ENCODE measurements around the gene BNC2.
A peak's percentile ranks its signal among the peaks of the same experiment; 100 is the strongest.

BNC2 gene

DNA sequence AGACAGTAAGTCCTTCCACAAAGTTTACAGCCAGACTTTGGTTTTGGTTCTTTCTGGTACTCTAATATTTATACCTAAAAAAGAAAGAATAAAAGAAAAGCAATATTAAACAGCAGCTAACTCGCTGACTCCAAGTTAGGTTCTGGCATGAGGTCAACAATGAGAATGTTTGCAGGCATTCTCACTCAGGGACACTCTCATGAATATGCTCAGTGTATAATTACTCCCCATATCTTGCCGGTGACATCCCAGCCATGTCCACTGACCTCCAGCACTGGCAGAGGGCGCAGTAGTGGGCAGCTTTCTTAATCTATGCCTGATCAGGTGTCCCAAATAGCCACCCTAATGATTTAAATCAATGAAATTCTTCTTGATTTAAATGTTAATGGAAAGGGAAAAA lies 151.5 kb downstream of the BNC2 start:
- H3K9me3 ChIP-seq (ENCODE audit: low read depth, low read length), result no peaks in the 10 kb centered on the region
- TF ChIP-seq POLR2AphosphoS5 (IDR thresholded peaks at IDR 0.05; ENCODE audit: borderline replicate concordance, low read depth, low read length), result no peak
- TF ChIP-seq EZH2 (IDR thresholded peaks at IDR 0.05), result no peak
- no peak for TF ChIP-seq FOXP2 (optimal IDR thresholded peaks at IDR 0.05; ENCODE audit: control extremely low read depth, extremely low read length, insufficient read depth)
- H3K4me3 ChIP-seq, result no peak overlapping the region
- H3K36me3 ChIP-seq (ENCODE audit: insufficient read depth, low read length), result no peaks in the 10 kb centered on the region
- DNase-seq (ENCODE audit: low read depth, low spot score), result no peak
- no peak overlapping the region for H3K9ac ChIP-seq (ENCODE audit: insufficient read length)
- no peak overlapping the region for H3K27ac ChIP-seq

DNA sequence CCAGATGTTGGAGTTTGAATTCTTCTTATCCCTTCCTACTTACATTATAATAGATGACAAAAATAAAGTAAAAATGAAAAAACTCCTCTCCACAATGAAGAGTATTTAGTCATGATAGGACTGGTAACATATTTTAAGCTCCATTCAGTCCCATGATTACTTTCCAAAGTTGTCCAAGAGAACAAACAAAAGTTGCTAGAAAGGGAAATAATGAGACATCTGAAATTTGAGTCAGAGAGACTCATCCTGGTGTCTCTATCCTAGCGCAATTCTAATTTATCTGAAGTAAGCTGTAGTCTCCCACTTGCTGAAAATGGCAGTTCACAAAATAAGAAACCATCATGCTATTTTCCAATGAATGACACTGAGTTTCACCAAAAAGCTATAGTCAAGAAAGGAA lies 152.2 kb downstream of the BNC2 start:
- TF ChIP-seq EZH2 (IDR thresholded peaks at IDR 0.05), result no peak
- no peak for TF ChIP-seq FOXP2 (optimal IDR thresholded peaks at IDR 0.05; ENCODE audit: control extremely low read depth, extremely low read length, insufficient read depth)
- TF ChIP-seq POLR2AphosphoS5 (IDR thresholded peaks at IDR 0.05; ENCODE audit: borderline replicate concordance, low read depth, low read length), result no peak
- DNase-seq (ENCODE audit: low read depth, low spot score), result no peak
- H3K27ac ChIP-seq, result no peak overlapping the region
- no peak overlapping the region for H3K4me3 ChIP-seq
- no peaks in the 10 kb centered on the region for H3K36me3 ChIP-seq (ENCODE audit: insufficient read depth, low read length)
- no peaks in the 10 kb centered on the region for H3K9me3 ChIP-seq (ENCODE audit: low read depth, low read length)
- H3K9ac ChIP-seq (ENCODE audit: insufficient read length), result no peak overlapping the region

DNA sequence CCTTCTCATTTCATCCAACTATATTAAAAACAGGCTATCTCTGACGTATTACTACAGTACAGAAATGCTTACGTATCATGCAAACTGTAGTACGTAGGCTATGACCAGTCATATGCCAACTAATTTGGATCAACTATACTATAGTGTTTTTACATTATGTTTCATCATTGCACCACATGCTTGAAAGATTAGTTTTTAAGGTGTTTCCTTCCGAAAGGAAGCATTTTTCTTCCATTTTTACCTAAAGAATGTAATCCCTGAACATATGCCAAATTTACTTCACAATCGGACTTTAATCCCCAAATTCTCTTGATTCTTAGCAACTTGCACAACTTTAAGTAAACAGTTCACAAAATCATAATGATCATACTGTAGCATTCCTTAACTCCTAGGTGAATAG lies 153.9 kb downstream of the BNC2 start:
- TF ChIP-seq EZH2 (IDR thresholded peaks at IDR 0.05) (no peak), POLR2AphosphoS5 (IDR thresholded peaks at IDR 0.05; ENCODE audit: borderline replicate concordance, low read depth, low read length) (no peak), FOXP2 (optimal IDR thresholded peaks at IDR 0.05; ENCODE audit: control extremely low read depth, extremely low read length, insufficient read depth) (no peak)
- Histone ChIP-seq H3K27ac (no peak overlapping the region), H3K4me3 (no peak overlapping the region), H3K9ac (ENCODE audit: insufficient read length) (no peak overlapping the region), H3K36me3 (ENCODE audit: insufficient read depth, low read length) (no peaks in the 10 kb centered on the region), H3K9me3 (ENCODE audit: low read depth, low read length) (no peaks in the 10 kb centered on the region)
- DNase-seq (ENCODE audit: low read depth, low spot score), result no peak

DNA sequence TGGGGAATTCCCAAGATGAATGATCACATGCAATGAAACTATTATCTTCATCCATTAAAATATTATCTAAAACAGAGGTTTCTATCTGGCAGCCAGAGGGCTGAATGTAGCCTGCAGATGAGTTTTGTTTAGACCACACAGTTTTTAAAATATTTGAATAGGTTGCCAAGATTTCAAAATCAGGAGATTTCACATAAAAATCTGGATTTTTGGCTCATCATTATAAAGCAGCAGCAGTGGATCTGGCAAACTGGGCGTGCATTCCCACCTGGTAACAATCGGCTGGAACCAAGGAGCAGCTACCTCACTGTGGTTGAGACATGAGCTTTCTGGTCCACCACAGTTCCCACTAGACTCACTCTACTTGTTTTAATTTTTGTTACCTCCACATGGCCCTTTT lies 155.1 kb downstream of the BNC2 start:
- no peaks in the 10 kb centered on the region for H3K36me3 ChIP-seq (ENCODE audit: insufficient read depth, low read length)
- H3K27ac ChIP-seq, result peak overlapping the region; percentile 35; the same call in 1 of the 2 replicates
- H3K9ac ChIP-seq (ENCODE audit: insufficient read length), result no peak overlapping the region
- TF ChIP-seq FOXP2 (optimal IDR thresholded peaks at IDR 0.05; ENCODE audit: control extremely low read depth, extremely low read length, insufficient read depth) (no peak), EZH2 (IDR thresholded peaks at IDR 0.05) (no peak), POLR2AphosphoS5 (IDR thresholded peaks at IDR 0.05; ENCODE audit: borderline replicate concordance, low read depth, low read length) (no peak)
- H3K9me3 ChIP-seq (ENCODE audit: low read depth, low read length), result no peaks in the 10 kb centered on the region
- no peak overlapping the region for H3K4me3 ChIP-seq
- no peak for DNase-seq (ENCODE audit: low read depth, low spot score)

DNA sequence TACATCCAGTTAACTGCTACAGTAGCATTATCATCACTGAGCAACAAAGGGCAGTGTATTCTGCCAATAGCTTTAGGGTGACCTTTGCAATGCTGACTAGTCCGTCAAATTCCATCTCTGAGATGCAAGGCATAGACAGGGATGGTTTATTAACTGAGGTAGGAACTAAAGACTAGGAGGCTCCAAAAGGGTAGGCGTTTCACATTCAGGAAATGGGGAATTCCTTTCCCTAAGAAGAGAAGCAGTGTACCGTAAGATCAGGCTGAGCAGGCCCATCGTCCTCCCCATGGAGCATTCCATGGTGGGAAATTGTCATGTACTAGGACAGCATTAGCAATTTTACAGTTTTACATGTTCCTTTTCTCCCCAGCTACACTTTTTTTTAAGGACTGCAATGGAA lies 157.7 kb downstream of the BNC2 start:
- TF ChIP-seq POLR2AphosphoS5 (IDR thresholded peaks at IDR 0.05; ENCODE audit: borderline replicate concordance, low read depth, low read length) (no peak), EZH2 (IDR thresholded peaks at IDR 0.05) (no peak), FOXP2 (optimal IDR thresholded peaks at IDR 0.05; ENCODE audit: control extremely low read depth, extremely low read length, insufficient read depth) (no peak)
- Histone ChIP-seq H3K4me3 (no peak overlapping the region), H3K27ac (peak overlapping the region; percentile 59; the same call in 1 of the 2 replicates), H3K9me3 (ENCODE audit: low read depth, low read length) (no peaks in the 10 kb centered on the region), H3K9ac (ENCODE audit: insufficient read length) (no peak overlapping the region), H3K36me3 (ENCODE audit: insufficient read depth, low read length) (no peaks in the 10 kb centered on the region)
- no peak for DNase-seq (ENCODE audit: low read depth, low spot score)

DNA sequence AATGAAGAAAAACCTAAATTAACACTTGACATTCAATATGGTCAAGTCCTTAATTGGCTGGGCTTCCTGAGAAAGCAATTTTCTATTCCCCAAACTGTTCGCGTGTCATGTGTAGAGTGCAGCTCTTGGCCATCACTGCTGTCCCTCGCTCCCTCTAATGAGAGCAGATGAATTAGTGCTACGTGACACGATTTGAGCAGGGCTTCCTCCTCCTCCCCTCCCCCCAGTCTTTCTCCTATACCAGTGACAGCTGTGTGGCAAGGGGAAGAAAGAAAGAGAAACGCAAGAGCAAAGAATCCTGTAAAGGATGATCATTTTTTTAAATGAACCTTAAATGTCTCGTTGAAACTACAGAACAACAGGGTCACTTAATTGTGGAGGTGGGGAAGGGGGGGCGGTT lies 159.6 kb downstream of the BNC2 start:
- DNase-seq (ENCODE audit: low read depth, low spot score), result no peak
- TF ChIP-seq FOXP2 (optimal IDR thresholded peaks at IDR 0.05; ENCODE audit: control extremely low read depth, extremely low read length, insufficient read depth) (no peak), POLR2AphosphoS5 (IDR thresholded peaks at IDR 0.05; ENCODE audit: borderline replicate concordance, low read depth, low read length) (no peak), EZH2 (IDR thresholded peaks at IDR 0.05) (no peak)
- Histone ChIP-seq H3K9me3 (ENCODE audit: low read depth, low read length) (no peaks in the 10 kb centered on the region), H3K36me3 (ENCODE audit: insufficient read depth, low read length) (no peaks in the 10 kb centered on the region), H3K4me3 (no peak overlapping the region), H3K27ac (peak overlapping the region; percentile 44; the same call in 1 of the 2 replicates), H3K9ac (ENCODE audit: insufficient read length) (no peak overlapping the region)

DNA sequence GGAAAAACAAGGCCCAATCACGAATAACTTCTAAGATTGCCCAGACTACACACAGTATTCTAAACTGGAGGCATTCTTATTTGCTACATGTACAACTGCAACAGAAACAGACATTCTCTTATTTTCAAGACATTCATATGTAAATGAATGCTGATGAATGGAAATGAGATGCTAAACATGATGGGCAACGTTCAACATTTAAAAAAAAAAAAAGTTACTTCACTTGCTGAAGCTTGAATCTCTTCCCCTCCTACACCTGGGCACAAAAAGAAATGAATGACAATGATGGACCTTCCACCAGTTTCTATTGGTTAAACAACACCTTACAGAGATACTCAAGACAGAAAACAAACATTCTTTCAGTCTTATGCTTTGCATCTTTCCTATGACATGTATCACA lies 160.5 kb downstream of the BNC2 start:
- no peaks in the 10 kb centered on the region for H3K9me3 ChIP-seq (ENCODE audit: low read depth, low read length)
- DNase-seq (ENCODE audit: low read depth, low spot score), result no peak
- no peaks in the 10 kb centered on the region for H3K36me3 ChIP-seq (ENCODE audit: insufficient read depth, low read length)
- TF ChIP-seq EZH2 (IDR thresholded peaks at IDR 0.05), result no peak
- TF ChIP-seq POLR2AphosphoS5 (IDR thresholded peaks at IDR 0.05; ENCODE audit: borderline replicate concordance, low read depth, low read length), result no peak
- no peak for TF ChIP-seq FOXP2 (optimal IDR thresholded peaks at IDR 0.05; ENCODE audit: control extremely low read depth, extremely low read length, insufficient read depth)
- H3K9ac ChIP-seq (ENCODE audit: insufficient read length), result no peak overlapping the region
- H3K27ac ChIP-seq, result peak overlapping the region; percentile 93
- peak overlapping the region; percentile 73; the same call in 1 of the 2 replicates for H3K4me3 ChIP-seq

DNA sequence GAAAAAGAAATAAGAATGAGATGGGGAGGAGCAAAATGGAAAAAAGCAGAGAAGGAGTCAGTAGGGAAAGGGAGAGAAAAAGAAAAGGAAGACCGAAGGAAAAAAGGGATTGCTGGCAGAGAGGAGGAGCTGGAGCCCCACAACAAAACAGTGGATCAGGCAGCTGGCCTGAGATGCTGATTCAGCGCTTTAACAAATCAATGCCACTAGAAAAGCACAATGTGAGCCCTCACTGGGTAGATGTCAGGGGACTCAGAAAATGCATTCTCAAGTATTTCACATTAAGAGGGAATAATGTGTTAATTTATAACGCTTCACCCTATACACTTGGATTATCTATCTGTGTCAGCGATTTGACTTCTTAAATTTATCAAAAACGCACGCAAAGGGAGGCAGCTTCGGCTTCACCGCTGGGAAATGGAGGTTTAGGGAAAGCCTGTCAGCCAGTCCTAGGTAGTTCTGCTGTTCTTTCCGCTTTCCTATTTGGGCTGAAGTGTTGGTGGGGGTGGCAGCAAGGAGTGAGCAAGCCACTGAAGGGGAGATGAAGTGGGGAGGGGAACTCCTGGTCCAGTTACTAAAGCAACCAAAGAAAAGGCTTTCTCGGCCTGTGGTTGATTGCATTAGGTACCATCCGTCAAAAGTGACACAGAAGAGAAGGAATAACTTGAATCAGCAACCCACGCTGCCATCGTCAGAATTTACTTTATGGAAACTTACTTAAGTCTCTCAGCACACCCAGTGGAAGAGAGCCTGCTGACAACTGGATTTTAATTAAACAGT lies 161.6 kb downstream of the BNC2 start:
- no peaks in the 10 kb centered on the region for H3K9me3 ChIP-seq (ENCODE audit: low read depth, low read length)
- TF ChIP-seq EZH2 (IDR thresholded peaks at IDR 0.05) (no peak), POLR2AphosphoS5 (IDR thresholded peaks at IDR 0.05; ENCODE audit: borderline replicate concordance, low read depth, low read length) (peak; percentile 50; the same call in 1 of the 2 replicates), FOXP2 (optimal IDR thresholded peaks at IDR 0.05; ENCODE audit: control extremely low read depth, extremely low read length, insufficient read depth) (no peak)
- DNase-seq (ENCODE audit: low read depth, low spot score), result no peak
- no peaks in the 10 kb centered on the region for H3K36me3 ChIP-seq (ENCODE audit: insufficient read depth, low read length)
- peak overlapping the region; percentile 73 for H3K4me3 ChIP-seq
- peak overlapping the region; percentile 56 for H3K9ac ChIP-seq (ENCODE audit: insufficient read length)
- peak overlapping the region; percentile 93 for H3K27ac ChIP-seq
